Skeletal muscle tissue (tissue), 4 donors: ENCODE measurements around the gene CHD2. TPM values are rescaled to one million over a fixed set of nuclear protein-coding genes. Genes with fewer than 3 reads are reported as not detected.
A peak's percentile ranks its signal among the peaks of the same experiment; 100 is the strongest.
"Not testable (repeated sequence)": the region's sequence is repeated elsewhere in the genome, so short reads cannot be mapped to it uniquely, and the experiment has no call there.

Experiments
- H3K27ac ChIP-seq: one replicate; pipeline ENCODE4 v1.7.0; 2013; ENCODE audit warnings: mild to moderate bottlenecking, low read depth, low read length, inconsistent platforms
- H3K27me3 ChIP-seq, 3 donors: one replicate each; pipeline ENCODE4 v1.7.0; 2013; ENCODE audit warnings: low read length in 3 of 3; ENCODE audit not compliant: control insufficient read depth in 3 of 3, insufficient read depth in 3 of 3
- H3K36me3 ChIP-seq, 3 donors: one replicate each; pipeline ENCODE4 v1.7.0; 2013; ENCODE audit warnings: low read length in 3 of 3; ENCODE audit not compliant: control insufficient read depth in 3 of 3, insufficient read depth in 3 of 3
- H3K4me1 ChIP-seq, 3 donors: one replicate each; pipeline ENCODE4 v1.7.0; 2013; ENCODE audit warnings: low read length in 3 of 3, mild to moderate bottlenecking in 3 of 3; ENCODE audit not compliant: control insufficient read depth in 3 of 3, insufficient read depth in 3 of 3
- H3K4me3 ChIP-seq, 3 donors: one replicate each; pipeline ENCODE4 v1.7.0; 2013; ENCODE audit warnings: low read length in 3 of 3
- H3K9ac ChIP-seq, 3 donors: one replicate each; pipeline ENCODE4 v1.7.0; 2013; ENCODE audit warnings: low read length in 3 of 3, mild to moderate bottlenecking in 3 of 3, moderate library complexity in 2 of 3, low read depth in 1 of 3
- H3K9me3 ChIP-seq, 3 donors: one replicate each; pipeline ENCODE4 v1.7.0; 2013; ENCODE audit warnings: low read length in 3 of 3; ENCODE audit not compliant: control insufficient read depth in 3 of 3
- total RNA-seq: library from RNA; depleted of rRNA; stranded (reverse); fragments of >200 nt; gene quantifications from one replicate; pipeline ENCODE4 v1.2.3, GENCODE V29; 2014
- donor health status: Osteomylitis.

Gene CHD2
- 105 TPM for total RNA-seq

- H3K4me1 ChIP-seq = peaks cover 3 to 24% (median 8%) of the 10 kb centered on the region in 3 donors
- H3K27me3 ChIP-seq = no peaks in the 10 kb centered on the region
- peaks cover 0 to 7% (median 7%) of the 10 kb centered on the region in 3 donors for H3K36me3 ChIP-seq
- peak within 1 kb of the TSS; percentile 65 to 90 (median 77) for H3K4me3 ChIP-seq
- H3K27ac ChIP-seq = peak within 1 kb of the TSS; percentile 98
- peak within 1 kb of the TSS; percentile 89 to 99 (median 95) for H3K9ac ChIP-seq
- no peaks in the 10 kb centered on the region for H3K9me3 ChIP-seq
Observed at GRCh38 chr15:92899948-92900730, at the start of gene CHD2. Gene CHD2 (plus strand): TSS chr15:92900324. CDS start chr15:92901238, 914 bp downstream.

- no peaks in the 10 kb centered on the region for H3K27me3 ChIP-seq
- H3K36me3 ChIP-seq = no peaks in the 10 kb centered on the region
- H3K9ac ChIP-seq = no peak overlapping the region
- no peak overlapping the region for H3K4me3 ChIP-seq
- H3K9me3 ChIP-seq = no peaks in the 10 kb centered on the region
- H3K27ac ChIP-seq = no peak overlapping the region
- no peaks in the 10 kb centered on the region for H3K4me1 ChIP-seq
Observed at GRCh38 chr15:92853222-92853621, 46.9 kb upstream of the CHD2 start.

- H3K9me3 ChIP-seq = peaks cover 0 to 3% (median 0%) of the 10 kb centered on the region in 3 donors
- H3K9ac ChIP-seq = no peak overlapping the region
- H3K4me1 ChIP-seq = no peaks in the 10 kb centered on the region
- H3K27me3 ChIP-seq = no peaks in the 10 kb centered on the region
- H3K36me3 ChIP-seq = no peaks in the 10 kb centered on the region
- no peak overlapping the region for H3K27ac ChIP-seq
- no peak overlapping the region for H3K4me3 ChIP-seq
Observed at GRCh38 chr15:92861742-92862141, 38.4 kb upstream of the CHD2 start.

- Histone ChIP-seq H3K36me3 (no peaks in the 10 kb centered on the region), H3K4me1 (peaks cover 3 to 4% (median 3%) of the 10 kb centered on the region in 3 donors), H3K9ac (no peak overlapping the region), H3K27ac (no peak overlapping the region), H3K27me3 (no peaks in the 10 kb centered on the region), H3K4me3 (no peak overlapping the region), H3K9me3 (peaks cover 0 to 3% (median 0%) of the 10 kb centered on the region in 3 donors)
Observed at GRCh38 chr15:92864127-92864814, 35.9 kb upstream of the CHD2 start.

GRCh38 chr15:92869263-92869940, 30.7 kb upstream of the CHD2 start:
- peak overlapping the region in 1 of 3 donors; percentile 68 for H3K9ac ChIP-seq
- H3K4me1 ChIP-seq = peaks cover 6 to 11% (median 10%) of the 10 kb centered on the region in 3 donors
- no peak overlapping the region for H3K4me3 ChIP-seq
- H3K9me3 ChIP-seq = peaks cover 0 to under 1% (median 0%) of the 10 kb centered on the region in 3 donors
- H3K27ac ChIP-seq = no peak overlapping the region
- no peaks in the 10 kb centered on the region for H3K36me3 ChIP-seq
- H3K27me3 ChIP-seq = no peaks in the 10 kb centered on the region

- no peak overlapping the region for H3K4me3 ChIP-seq
- no peak overlapping the region for H3K9ac ChIP-seq
- no peak overlapping the region for H3K27ac ChIP-seq
- H3K36me3 ChIP-seq = no peaks in the 10 kb centered on the region
- H3K4me1 ChIP-seq = peaks cover 6 to 11% (median 10%) of the 10 kb centered on the region in 3 donors
- no peaks in the 10 kb centered on the region for H3K27me3 ChIP-seq
- no peaks in the 10 kb centered on the region for H3K9me3 ChIP-seq
Observed at GRCh38 chr15:92870010-92870591, 30.0 kb upstream of the CHD2 start.

- not testable (repeated sequence) for H3K9me3 ChIP-seq, H3K4me3 ChIP-seq, H3K36me3 ChIP-seq, H3K9ac ChIP-seq, H3K27ac ChIP-seq, H3K27me3 ChIP-seq
- H3K4me1 ChIP-seq = peaks cover 6 to 17% (median 10%) of the 10 kb centered on the region in 3 donors
Observed at GRCh38 chr15:92872967-92873366, 27.2 kb upstream of the CHD2 start.

- Histone ChIP-seq H3K4me1 (peaks cover 9 to 23% (median 14%) of the 10 kb centered on the region in 3 donors), H3K4me3 (no peak overlapping the region), H3K27ac (no peak overlapping the region), H3K9ac (no peak overlapping the region), H3K36me3 (no peaks in the 10 kb centered on the region), H3K9me3 (no peaks in the 10 kb centered on the region), H3K27me3 (no peaks in the 10 kb centered on the region)
Observed at GRCh38 chr15:92877000-92877399, 23.1 kb upstream of the CHD2 start.

- H3K36me3 ChIP-seq = no peaks in the 10 kb centered on the region
- peaks cover 9 to 24% (median 15%) of the 10 kb centered on the region in 3 donors for H3K4me1 ChIP-seq
- no peaks in the 10 kb centered on the region for H3K9me3 ChIP-seq
- no peak overlapping the region for H3K4me3 ChIP-seq
- H3K9ac ChIP-seq = no peak overlapping the region
- H3K27me3 ChIP-seq = no peaks in the 10 kb centered on the region
- H3K27ac ChIP-seq = no peak overlapping the region
Observed at GRCh38 chr15:92877416-92877815, 22.7 kb upstream of the CHD2 start.
